ENCODE data around the gene FAM131B. TPM values are rescaled to one million over a fixed set of nuclear protein-coding genes. Genes with fewer than 3 reads are reported as not detected.
A peak's percentile ranks its signal among the peaks of the same experiment; 100 is the strongest.
"Not testable (repeated sequence)": the region's sequence is repeated elsewhere in the genome, so short reads cannot be mapped to it uniquely, and the experiment has no call there.

Gene FAM131B
- total RNA-seq, 2 donors from 2014 or later = 1.9 to 3.6 TPM

- H3K4me1 ChIP-seq (ENCODE audit: control insufficient read depth, insufficient read depth, low read length) = peaks cover 15% of the 10 kb centered on the region
These were observed 43.5 kb upstream of the FAM131B start for GRCh38 chr7:143406002-143406357.

GRCh38 chr7:143405173-143406001 is 42.9 kb upstream of the FAM131B start:
- no peak overlapping the region for H3K27ac ChIP-seq (ENCODE audit: low read depth, low read length)
- no peaks in the 10 kb centered on the region for H3K9me3 ChIP-seq (ENCODE audit: control insufficient read depth, low read length)
- peak overlapping the region; percentile 9 for H3K27ac Mint-ChIP-seq
- peaks cover 2% of the 10 kb centered on the region for H3K36me3 ChIP-seq (ENCODE audit: control insufficient read depth, insufficient read depth, low read length)
- peak overlapping the region; percentile 88 for H3K4me3 Mint-ChIP-seq
- no peak overlapping the region for H3K4me3 ChIP-seq (ENCODE audit: low read length)
- peaks cover 43% of the 10 kb centered on the region for H3K4me1 Mint-ChIP-seq
- 70 to 81% methylated on average over 6 to 9 of the region's 9 CpGs for WGBS, 2 experiments (ENCODE audit: insufficient coverage in 1 of 2, insufficient read length in 1 of 2)
- H3K27me3 Mint-ChIP-seq (ENCODE audit: insufficient read depth) = no peaks in the 10 kb centered on the region
- no peak for TF ChIP-seq CTCF (conservative IDR thresholded peaks at IDR 0.05)
- peaks cover 38% of the 10 kb centered on the region for H3K36me3 Mint-ChIP-seq (ENCODE audit: low read depth)
- no peak for DNase-seq
- no peak overlapping the region for H3K9ac ChIP-seq (ENCODE audit: extremely low read depth, low read length, poor library complexity, severe bottlenecking)
- H3K27me3 ChIP-seq (ENCODE audit: control insufficient read depth, insufficient read depth, low read length, poor library complexity, severe bottlenecking) = no peaks in the 10 kb centered on the region
- peaks cover 15% of the 10 kb centered on the region for H3K4me1 ChIP-seq (ENCODE audit: control insufficient read depth, insufficient read depth, low read length)
- no peaks in the 10 kb centered on the region for H3K9me3 Mint-ChIP-seq

More at GRCh38 chr7:143406002-143406357, 43.5 kb upstream of the FAM131B start:
- DNase-seq = peak; percentile 88
- H3K36me3 ChIP-seq (ENCODE audit: control insufficient read depth, insufficient read depth, low read length) = no peaks in the 10 kb centered on the region
- Mint-ChIP-seq H3K27me3 (ENCODE audit: insufficient read depth) (no peaks in the 10 kb centered on the region), H3K4me3 (peak overlapping the region; percentile 88), H3K27ac (peak overlapping the region; percentile 55), H3K9me3 (no peaks in the 10 kb centered on the region), H3K36me3 (ENCODE audit: low read depth) (peaks cover 32% of the 10 kb centered on the region), H3K4me1 (peaks cover 47% of the 10 kb centered on the region)
- H3K9ac ChIP-seq (ENCODE audit: extremely low read depth, low read length, poor library complexity, severe bottlenecking) = no peak overlapping the region
- no peak overlapping the region for H3K4me3 ChIP-seq (ENCODE audit: low read length)
- 47% methylated on average over 3 of the region's 3 CpGs; no CpG with 5 or more reads in 1 of the 2 experiments for WGBS, 2 experiments (ENCODE audit: insufficient coverage in 1 of 2, insufficient read length in 1 of 2)
- H3K27ac ChIP-seq (ENCODE audit: low read depth, low read length) = no peak overlapping the region
- no peaks in the 10 kb centered on the region for H3K27me3 ChIP-seq (ENCODE audit: control insufficient read depth, insufficient read depth, low read length, poor library complexity, severe bottlenecking)
- no peak for TF ChIP-seq CTCF (conservative IDR thresholded peaks at IDR 0.05)
- no peaks in the 10 kb centered on the region for H3K9me3 ChIP-seq (ENCODE audit: control insufficient read depth, low read length)

GRCh38 chr7:143402233-143402632 is 39.7 kb upstream of the FAM131B start:
- Mint-ChIP-seq H3K36me3 (ENCODE audit: low read depth) (peaks cover 62% of the 10 kb centered on the region), H3K4me1 (peaks cover 25% of the 10 kb centered on the region)
- H3K36me3 ChIP-seq (ENCODE audit: control insufficient read depth, insufficient read depth, low read length); DNase-seq; H3K4me3 ChIP-seq (ENCODE audit: low read length); H3K9me3 ChIP-seq (ENCODE audit: control insufficient read depth, low read length); H3K27me3 Mint-ChIP-seq (ENCODE audit: insufficient read depth); H3K27ac ChIP-seq (ENCODE audit: low read depth, low read length); H3K4me3 Mint-ChIP-seq; H3K9ac ChIP-seq (ENCODE audit: extremely low read depth, low read length, poor library complexity, severe bottlenecking); H3K27ac Mint-ChIP-seq; H3K27me3 ChIP-seq (ENCODE audit: control insufficient read depth, insufficient read depth, low read length, poor library complexity, severe bottlenecking); H3K9me3 Mint-ChIP-seq: not testable (repeated sequence)
- peaks cover 15% of the 10 kb centered on the region for H3K4me1 ChIP-seq (ENCODE audit: control insufficient read depth, insufficient read depth, low read length)
- WGBS, 2 experiments (ENCODE audit: insufficient coverage in 1 of 2, insufficient read length in 1 of 2) = 92 to 93% methylated on average over 4 of the region's 4 CpGs

All from endodermal cell (in vitro differentiated cells).